ENCODE results near the gene GALR1.

GALR1 gene

DNA sequence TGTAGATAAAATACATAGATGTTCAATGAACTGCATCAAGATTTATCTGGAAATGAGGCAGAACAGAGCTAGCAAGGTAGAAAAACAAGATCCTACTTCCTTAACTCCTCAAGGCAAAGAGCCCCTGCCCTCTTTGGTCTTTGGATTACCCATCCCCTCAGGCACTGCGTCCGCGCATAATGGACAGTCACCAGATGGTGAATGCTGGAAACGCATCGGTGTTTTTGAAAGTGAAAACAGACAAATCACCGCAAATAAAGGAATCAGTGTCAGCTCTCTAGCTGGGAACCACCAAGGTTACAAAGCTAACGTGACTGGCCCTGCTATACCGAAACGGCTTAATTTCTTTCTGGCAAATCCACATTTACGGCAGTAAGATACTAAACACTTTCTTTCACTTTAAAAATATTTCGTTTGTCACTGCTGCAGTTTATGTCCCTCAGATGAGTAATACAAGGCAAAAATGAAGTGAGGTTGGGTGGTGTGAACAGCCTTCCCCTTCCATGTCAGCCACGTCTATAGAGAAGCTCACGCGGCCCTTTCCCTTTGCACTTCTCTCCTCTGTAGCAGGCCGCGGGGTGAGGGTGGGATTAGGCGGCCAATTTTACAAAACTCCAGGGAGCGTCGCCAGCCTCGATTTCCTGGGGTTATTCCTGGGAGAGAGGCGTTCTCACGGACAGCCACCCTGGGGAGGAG lies 627 bp upstream of the GALR1 start:
- Histone ChIP-seq H3K79me2 (ENCODE audit: insufficient read depth, low read length) (no peaks in the 10 kb centered on the region), H3K4me3 (ENCODE audit: low read depth in 1 of 2, low read length in 2 of 2) (no peak overlapping the region), H3K9ac (ENCODE audit: low read depth, low read length) (no peak overlapping the region), H2AFZ (ENCODE audit: low read depth, low read length) (no peak overlapping the region), H3K27ac (ENCODE audit: low read length) (no peak overlapping the region), H3K27me3 (ENCODE audit: insufficient read depth, low read length, poor library complexity) (no peaks in the 10 kb centered on the region), H3K36me3 (ENCODE audit: insufficient read depth, low read length) (no peaks in the 10 kb centered on the region), H3K4me2 (ENCODE audit: insufficient read depth, low read length) (no peak overlapping the region), H3K4me1 (ENCODE audit: insufficient read depth, low read length) (no peaks in the 10 kb centered on the region), H4K20me1 (ENCODE audit: insufficient read depth, low read length) (no peaks in the 10 kb centered on the region), H3K9me3 (ENCODE audit: insufficient read depth, low read length, severe bottlenecking) (peaks cover 46% of the 10 kb centered on the region)
- ATAC-seq (ENCODE audit: insufficient read depth, low read depth), result no peak
- TF ChIP-seq, protein P1, sequence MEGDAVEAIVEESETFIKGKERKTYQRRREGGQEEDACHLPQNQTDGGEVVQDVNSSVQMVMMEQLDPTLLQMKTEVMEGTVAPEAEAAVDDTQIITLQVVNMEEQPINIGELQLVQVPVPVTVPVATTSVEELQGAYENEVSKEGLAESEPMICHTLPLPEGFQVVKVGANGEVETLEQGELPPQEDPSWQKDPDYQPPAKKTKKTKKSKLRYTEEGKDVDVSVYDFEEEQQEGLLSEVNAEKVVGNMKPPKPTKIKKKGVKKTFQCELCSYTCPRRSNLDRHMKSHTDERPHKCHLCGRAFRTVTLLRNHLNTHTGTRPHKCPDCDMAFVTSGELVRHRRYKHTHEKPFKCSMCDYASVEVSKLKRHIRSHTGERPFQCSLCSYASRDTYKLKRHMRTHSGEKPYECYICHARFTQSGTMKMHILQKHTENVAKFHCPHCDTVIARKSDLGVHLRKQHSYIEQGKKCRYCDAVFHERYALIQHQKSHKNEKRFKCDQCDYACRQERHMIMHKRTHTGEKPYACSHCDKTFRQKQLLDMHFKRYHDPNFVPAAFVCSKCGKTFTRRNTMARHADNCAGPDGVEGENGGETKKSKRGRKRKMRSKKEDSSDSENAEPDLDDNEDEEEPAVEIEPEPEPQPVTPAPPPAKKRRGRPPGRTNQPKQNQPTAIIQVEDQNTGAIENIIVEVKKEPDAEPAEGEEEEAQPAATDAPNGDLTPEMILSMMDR (IDR thresholded peaks at IDR 0.05; ENCODE audit: borderline replicate concordance, extremely low read depth, low read length, poor library complexity, severe bottlenecking), result no peak
- no peak for TF ChIP-seq EZH2 (IDR thresholded peaks at IDR 0.05; ENCODE audit: borderline replicate concordance, low read depth, low read length, severe bottlenecking)
- no peak for DNase-seq

DNA sequence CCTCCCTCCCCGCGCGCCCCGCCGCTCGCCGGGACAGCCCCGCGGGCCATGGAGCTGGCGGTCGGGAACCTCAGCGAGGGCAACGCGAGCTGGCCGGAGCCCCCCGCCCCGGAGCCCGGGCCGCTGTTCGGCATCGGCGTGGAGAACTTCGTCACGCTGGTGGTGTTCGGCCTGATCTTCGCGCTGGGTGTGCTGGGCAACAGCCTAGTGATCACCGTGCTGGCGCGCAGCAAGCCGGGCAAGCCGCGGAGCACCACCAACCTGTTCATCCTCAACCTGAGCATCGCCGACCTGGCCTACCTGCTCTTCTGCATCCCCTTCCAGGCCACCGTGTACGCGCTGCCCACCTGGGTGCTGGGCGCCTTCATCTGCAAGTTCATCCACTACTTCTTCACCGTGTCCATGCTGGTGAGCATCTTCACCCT lies 865 bp downstream of the GALR1 start:
- DNase-seq (no peak), ATAC-seq (ENCODE audit: insufficient read depth, low read depth) (no peak)
- Histone ChIP-seq H3K27ac (ENCODE audit: low read length) (no peak overlapping the region), H3K4me1 (ENCODE audit: insufficient read depth, low read length) (no peaks in the 10 kb centered on the region), H4K20me1 (ENCODE audit: insufficient read depth, low read length) (no peaks in the 10 kb centered on the region), H3K9ac (ENCODE audit: low read depth, low read length) (no peak overlapping the region), H3K9me3 (ENCODE audit: insufficient read depth, low read length, severe bottlenecking) (peaks cover 43% of the 10 kb centered on the region), H3K4me2 (ENCODE audit: insufficient read depth, low read length) (no peak overlapping the region), H3K27me3 (ENCODE audit: insufficient read depth, low read length, poor library complexity) (no peaks in the 10 kb centered on the region), H3K36me3 (ENCODE audit: insufficient read depth, low read length) (no peaks in the 10 kb centered on the region), H3K4me3 (ENCODE audit: low read depth in 1 of 2, low read length in 2 of 2) (no peak overlapping the region), H2AFZ (ENCODE audit: low read depth, low read length) (no peak overlapping the region), H3K79me2 (ENCODE audit: insufficient read depth, low read length) (no peaks in the 10 kb centered on the region)
- TF ChIP-seq, protein P1 (IDR thresholded peaks at IDR 0.05; ENCODE audit: borderline replicate concordance, extremely low read depth, low read length, poor library complexity, severe bottlenecking), result no peak
- TF ChIP-seq EZH2 (IDR thresholded peaks at IDR 0.05; ENCODE audit: borderline replicate concordance, low read depth, low read length, severe bottlenecking), result no peak

DNA sequence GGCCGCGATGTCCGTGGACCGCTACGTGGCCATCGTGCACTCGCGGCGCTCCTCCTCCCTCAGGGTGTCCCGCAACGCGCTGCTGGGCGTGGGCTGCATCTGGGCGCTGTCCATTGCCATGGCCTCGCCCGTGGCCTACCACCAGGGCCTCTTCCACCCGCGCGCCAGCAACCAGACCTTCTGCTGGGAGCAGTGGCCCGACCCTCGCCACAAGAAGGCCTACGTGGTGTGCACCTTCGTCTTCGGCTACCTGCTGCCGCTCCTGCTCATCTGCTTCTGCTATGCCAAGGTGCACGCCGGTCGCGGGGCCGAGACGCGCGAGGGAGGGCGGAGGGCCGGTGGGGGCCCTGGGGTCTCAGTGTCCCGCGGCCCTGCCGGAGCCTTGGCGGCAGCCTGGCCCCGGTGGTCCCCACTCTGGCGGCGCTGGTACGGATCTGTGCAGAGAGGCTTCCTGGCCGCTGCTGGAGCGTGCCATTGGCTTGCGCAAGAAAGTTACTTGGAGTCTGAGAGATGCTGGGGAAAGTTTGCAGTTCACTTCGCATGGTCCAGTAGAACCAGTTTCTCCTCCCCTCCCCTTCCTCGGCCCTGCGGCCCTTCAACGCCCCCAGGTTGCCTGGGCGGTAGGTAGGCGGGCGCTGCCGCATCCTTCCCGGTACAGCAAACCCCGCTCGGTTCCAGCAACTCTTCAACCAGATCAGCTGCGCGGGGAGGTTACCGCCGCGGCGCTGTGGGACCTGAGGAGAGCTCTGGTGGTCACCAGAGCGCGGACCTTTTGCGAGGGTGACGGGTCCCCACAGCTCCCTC lies 1.5 kb downstream of the GALR1 start:
- H3K4me3 ChIP-seq (ENCODE audit: low read depth in 1 of 2, low read length in 2 of 2), result no peak overlapping the region
- no peaks in the 10 kb centered on the region for H4K20me1 ChIP-seq (ENCODE audit: insufficient read depth, low read length)
- no peaks in the 10 kb centered on the region for H3K4me1 ChIP-seq (ENCODE audit: insufficient read depth, low read length)
- TF ChIP-seq, protein P1 (IDR thresholded peaks at IDR 0.05; ENCODE audit: borderline replicate concordance, extremely low read depth, low read length, poor library complexity, severe bottlenecking), result no peak
- no peak for TF ChIP-seq EZH2 (IDR thresholded peaks at IDR 0.05; ENCODE audit: borderline replicate concordance, low read depth, low read length, severe bottlenecking)
- H3K36me3 ChIP-seq (ENCODE audit: insufficient read depth, low read length), result no peaks in the 10 kb centered on the region
- H3K79me2 ChIP-seq (ENCODE audit: insufficient read depth, low read length), result no peaks in the 10 kb centered on the region
- H3K27me3 ChIP-seq (ENCODE audit: insufficient read depth, low read length, poor library complexity), result no peaks in the 10 kb centered on the region
- no peak overlapping the region for H2AFZ ChIP-seq (ENCODE audit: low read depth, low read length)
- H3K4me2 ChIP-seq (ENCODE audit: insufficient read depth, low read length), result no peak overlapping the region
- H3K9me3 ChIP-seq (ENCODE audit: insufficient read depth, low read length, severe bottlenecking), result peaks cover 43% of the 10 kb centered on the region
- H3K27ac ChIP-seq (ENCODE audit: low read length), result no peak overlapping the region
- DNase-seq (no peak), ATAC-seq (ENCODE audit: insufficient read depth, low read depth) (no peak)
- H3K9ac ChIP-seq (ENCODE audit: low read depth, low read length), result no peak overlapping the region
